Mesendoderm (in vitro differentiated cells): ENCODE results near the gene WWTR1. TPM values are rescaled to one million over a fixed set of nuclear protein-coding genes. Genes with fewer than 3 reads are reported as not detected.

Experiments
- DNase-seq: peaks from one replicate; pipeline ENCODE4 v3.0.0; 2013
- H2AK5ac ChIP-seq: 2 replicates; pipeline ENCODE4 v1.6.1; 2013; ENCODE audit warnings: low read length, inconsistent platforms
- H2BK120ac ChIP-seq: 2 replicates; pipeline ENCODE4 v1.6.1; 2013; ENCODE audit warnings: low read depth, mild to moderate bottlenecking, low read length, moderate library complexity, mixed read lengths
- H2BK15ac ChIP-seq: replicated peaks from 2 replicates; pipeline ENCODE4 v1.6.1; 2013; ENCODE audit warnings: low read depth, mild to moderate bottlenecking, moderate library complexity
- H2BK5ac ChIP-seq: 2 replicates; pipeline ENCODE4 v1.6.1; 2013; ENCODE audit warnings: low read length, inconsistent platforms
- H3K18ac ChIP-seq: 2 replicates; pipeline ENCODE4 v1.6.1; 2013; ENCODE audit warnings: mild to moderate bottlenecking, low read length, mixed read lengths
- H3K23ac ChIP-seq: one replicate; pipeline ENCODE4 v1.6.1; 2013; ENCODE audit warnings: low read length
- H3K27ac ChIP-seq: 2 replicates; pipeline ENCODE4 v1.5.1; 2013; ENCODE audit warnings: low read depth, mild to moderate bottlenecking, inconsistent platforms, low read length, moderate library complexity
- H3K27me3 ChIP-seq: 2 replicates; pipeline ENCODE4 v1.6.1; 2013; ENCODE audit warnings: low read length, control low read depth, mild to moderate bottlenecking, inconsistent platforms; ENCODE audit not compliant: insufficient read depth, poor library complexity
- H3K36me3 ChIP-seq: 2 replicates; pipeline ENCODE4 v1.6.1; 2013; ENCODE audit warnings: low read length, inconsistent platforms; ENCODE audit not compliant: control insufficient read depth, insufficient read depth
- H3K4ac ChIP-seq: one replicate; pipeline ENCODE4 v1.6.1; 2013; ENCODE audit warnings: low read depth, mild to moderate bottlenecking, low read length, moderate library complexity
- H3K4me1 ChIP-seq: 2 replicates; pipeline ENCODE4 v1.6.1; 2013; ENCODE audit warnings: low read depth, low read length, inconsistent platforms; ENCODE audit not compliant: control insufficient read depth
- H3K4me2 ChIP-seq: 2 replicates; pipeline ENCODE4 v1.6.1; 2013; ENCODE audit warnings: low read length
- H3K4me3 ChIP-seq: 2 replicates; pipeline ENCODE4 v1.5.1; 2013; ENCODE audit warnings: mild to moderate bottlenecking, low read length
- H3K56ac ChIP-seq: one replicate; pipeline ENCODE4 v1.6.1; 2013; ENCODE audit warnings: low read length
- H3K79me1 ChIP-seq: 2 replicates; pipeline ENCODE4 v1.6.1; 2013; ENCODE audit warnings: low read length, inconsistent platforms
- H3K79me2 ChIP-seq: 2 replicates; pipeline ENCODE4 v1.6.1; 2013; ENCODE audit warnings: mild to moderate bottlenecking, low read length; ENCODE audit not compliant: control insufficient read depth, insufficient read depth
- H3K9ac ChIP-seq: 2 replicates; pipeline ENCODE4 v1.6.1; 2013; ENCODE audit warnings: low read length, inconsistent platforms
- H4K5ac ChIP-seq: one replicate; pipeline ENCODE4 v1.6.1; 2013; ENCODE audit warnings: low read length
- H4K8ac ChIP-seq: one replicate; pipeline ENCODE4 v1.6.1; 2013; ENCODE audit warnings: low read depth, mild to moderate bottlenecking, control low read depth, low read length, moderate library complexity
- WGBS: extraction: QIAGEN DNeasy Blood & Tissue Kit; methylation state at CpG from one replicate; pipeline ENCODE4 v1.1.7; 2013; ENCODE audit warnings: low lambda C conversion rate, missing lambda C conversion rate; ENCODE audit not compliant: insufficient coverage; ENCODE audit errors: extremely low coverage; 5-methylcytosine and 5-hydroxymethylcytosine counted together
- polyA plus RNA-seq, 2 experiments: library from polyadenylated mRNA; stranded (reverse); fragments of 200-250 nt; gene quantifications; one replicate each; pipeline ENCODE4 v1.2.3, GENCODE V29; 2013

The WWTR1 gene
- 25.5 TPM for polyA plus RNA-seq (2013, experiment 1 of 2)
- 25.1 TPM for polyA plus RNA-seq (2013, experiment 2 of 2)

GRCh38 chr3:149657926-149658743, at the start of gene WWTR1:
Gene WWTR1 (minus strand): TSS chr3:149658025. CDS start chr3:149657306, 719 bp downstream.
- Histone ChIP-seq H3K4me1 (peaks cover 7% of the 10 kb centered on the region), H2BK120ac (no peak within 1 kb of the TSS), H3K27ac (peak within 1 kb of the TSS; percentile 96), H3K4me3 (peak within 1 kb of the TSS; percentile 82), H4K8ac (no peak within 1 kb of the TSS), H3K18ac (peak within 1 kb of the TSS; percentile 42), H2BK5ac (peak within 1 kb of the TSS; percentile 85), H4K5ac (no peak within 1 kb of the TSS), H3K56ac (peak within 1 kb of the TSS; percentile 96), H3K79me1 (peaks cover 10% of the 10 kb centered on the region), H3K4me2 (peak within 1 kb of the TSS; percentile 82), H3K27me3 (no peaks in the 10 kb centered on the region), H2BK15ac (no peak within 1 kb of the TSS), H3K23ac (peak within 1 kb of the TSS; percentile 95), H2AK5ac (no peak within 1 kb of the TSS), H3K79me2 (peaks cover 20% of the 10 kb centered on the region), H3K9ac (peak within 1 kb of the TSS; percentile 94), H3K36me3 (no peaks in the 10 kb centered on the region), H3K4ac (peak within 1 kb of the TSS; percentile 40)
- peak; percentile 98 for DNase-seq
- no CpG with 5 or more reads among the region's 52 CpGs for WGBS

GRCh38 chr3:149706905-149707304, 49.1 kb upstream of the WWTR1 start:
- no peak overlapping the region for H3K27ac ChIP-seq
- H3K4me1 ChIP-seq, result no peaks in the 10 kb centered on the region
- H2AK5ac ChIP-seq, result no peak overlapping the region
- H3K23ac ChIP-seq, result no peak overlapping the region
- H3K4me2 ChIP-seq, result no peak overlapping the region
- WGBS, result no CpG with 5 or more reads among the region's 3 CpGs
- no peak overlapping the region for H3K4ac ChIP-seq
- no peak overlapping the region for H2BK15ac ChIP-seq
- no peak overlapping the region for H3K18ac ChIP-seq
- DNase-seq, result no peak
- H3K79me2 ChIP-seq, result no peaks in the 10 kb centered on the region
- H4K8ac ChIP-seq, result no peak overlapping the region
- H4K5ac ChIP-seq, result no peak overlapping the region
- H3K79me1 ChIP-seq, result no peaks in the 10 kb centered on the region
- H3K4me3 ChIP-seq, result no peak overlapping the region
- no peaks in the 10 kb centered on the region for H3K27me3 ChIP-seq
- no peak overlapping the region for H2BK120ac ChIP-seq
- H3K36me3 ChIP-seq, result no peaks in the 10 kb centered on the region
- H3K9ac ChIP-seq, result no peak overlapping the region
- no peak overlapping the region for H2BK5ac ChIP-seq
- no peak overlapping the region for H3K56ac ChIP-seq

- Histone ChIP-seq H3K27me3 (no peaks in the 10 kb centered on the region), H3K79me1 (no peaks in the 10 kb centered on the region), H2BK120ac (no peak overlapping the region), H3K4me2 (no peak overlapping the region), H3K79me2 (no peaks in the 10 kb centered on the region), H4K8ac (no peak overlapping the region), H3K56ac (no peak overlapping the region), H3K27ac (no peak overlapping the region), H2BK5ac (no peak overlapping the region), H2BK15ac (no peak overlapping the region), H3K4ac (no peak overlapping the region), H3K4me3 (no peak overlapping the region), H3K36me3 (no peaks in the 10 kb centered on the region), H4K5ac (no peak overlapping the region), H3K18ac (no peak overlapping the region), H3K4me1 (no peaks in the 10 kb centered on the region), H3K9ac (no peak overlapping the region), H3K23ac (no peak overlapping the region), H2AK5ac (no peak overlapping the region)
- DNase-seq, result no peak
Observed at GRCh38 chr3:149705416-149705815, 47.6 kb upstream of the WWTR1 start.

GRCh38 chr3:149703466-149703865, 45.6 kb upstream of the WWTR1 start:
- H3K27ac ChIP-seq, result no peak overlapping the region
- H3K36me3 ChIP-seq, result no peaks in the 10 kb centered on the region
- no peak overlapping the region for H2BK120ac ChIP-seq
- H3K79me1 ChIP-seq, result no peaks in the 10 kb centered on the region
- H3K79me2 ChIP-seq, result no peaks in the 10 kb centered on the region
- no peak overlapping the region for H3K56ac ChIP-seq
- no peaks in the 10 kb centered on the region for H3K27me3 ChIP-seq
- H3K4me2 ChIP-seq, result no peak overlapping the region
- H4K5ac ChIP-seq, result no peak overlapping the region
- WGBS, result no CpG with 5 or more reads among the region's 2 CpGs
- no peak overlapping the region for H3K23ac ChIP-seq
- no peak overlapping the region for H3K4ac ChIP-seq
- no peak overlapping the region for H2BK15ac ChIP-seq
- H3K4me3 ChIP-seq, result no peak overlapping the region
- DNase-seq, result no peak
- no peak overlapping the region for H3K9ac ChIP-seq
- H3K4me1 ChIP-seq, result no peaks in the 10 kb centered on the region
- H3K18ac ChIP-seq, result no peak overlapping the region
- no peak overlapping the region for H2BK5ac ChIP-seq
- H2AK5ac ChIP-seq, result no peak overlapping the region
- no peak overlapping the region for H4K8ac ChIP-seq

GRCh38 chr3:149702691-149703441, 45.0 kb upstream of the WWTR1 start:
- Histone ChIP-seq H3K79me1 (no peaks in the 10 kb centered on the region), H3K4me2 (no peak overlapping the region), H3K23ac (no peak overlapping the region), H3K9ac (no peak overlapping the region), H3K79me2 (no peaks in the 10 kb centered on the region), H3K36me3 (no peaks in the 10 kb centered on the region), H2BK120ac (no peak overlapping the region), H3K4me1 (no peaks in the 10 kb centered on the region), H2BK15ac (no peak overlapping the region), H2BK5ac (no peak overlapping the region), H3K18ac (no peak overlapping the region), H3K4ac (no peak overlapping the region), H3K27me3 (no peaks in the 10 kb centered on the region), H4K8ac (no peak overlapping the region), H3K27ac (no peak overlapping the region), H4K5ac (no peak overlapping the region), H2AK5ac (no peak overlapping the region), H3K4me3 (no peak overlapping the region), H3K56ac (no peak overlapping the region)
- no CpG with 5 or more reads among the region's 4 CpGs for WGBS
- DNase-seq, result no peak
